Measurements from ENCODE around the gene KLHDC10. TPM values are rescaled to one million over a fixed set of nuclear protein-coding genes. Genes with fewer than 3 reads are reported as not detected.
A peak's percentile ranks its signal among the peaks of the same experiment; 100 is the strongest.
"Not testable (repeated sequence)": the region's sequence is repeated elsewhere in the genome, so short reads cannot be mapped to it uniquely, and the experiment has no call there.

Gene KLHDC10
- polyA plus RNA-seq, 4 donors: 7.0 to 23.3 (median 12.1) TPM

GRCh38 chr7:130114776-130115175 is 44.4 kb downstream of the KLHDC10 start:
- no peak overlapping the region for H3K4me3 ChIP-seq (ENCODE audit: low read depth in 1 of 3, low read length in 3 of 3)
- H3K27me3 ChIP-seq (ENCODE audit: control insufficient read depth in 3 of 3, insufficient read depth in 3 of 3, low read length in 3 of 3): no peaks in the 10 kb centered on the region
- H3K36me3 ChIP-seq (ENCODE audit: control insufficient read depth in 3 of 3, insufficient read depth in 2 of 3, low read depth in 1 of 3, low read length in 3 of 3): peaks cover 0 to 12% (median 5%) of the 10 kb centered on the region in 3 donors
- FAIRE-seq (no peak), DNase-seq (no peak)
- 62 to 93% (median 88%) methylated on average over 2 of the region's 2 CpGs for WGBS, 3 donors
- no peaks in the 10 kb centered on the region for H3K9me3 ChIP-seq (ENCODE audit: control insufficient read depth in 2 of 2, insufficient read depth in 1 of 2, low read depth in 1 of 2, low read length in 1 of 2)
- peaks cover 0 to 24% (median 2%) of the 10 kb centered on the region in 3 donors for H3K4me1 ChIP-seq (ENCODE audit: control insufficient read depth in 3 of 3, insufficient read depth in 2 of 3, low read depth in 1 of 3, low read length in 2 of 3)
- peak overlapping the region in 1 of 3 donors; percentile 27 for H3K27ac ChIP-seq (ENCODE audit: low read depth in 1 of 3, low read length in 2 of 3)

- H3K27me3 ChIP-seq (ENCODE audit: control insufficient read depth in 3 of 3, insufficient read depth in 3 of 3, low read length in 3 of 3): no peaks in the 10 kb centered on the region
- peaks cover 7 to 16% (median 13%) of the 10 kb centered on the region in 3 donors for H3K36me3 ChIP-seq (ENCODE audit: control insufficient read depth in 3 of 3, insufficient read depth in 2 of 3, low read depth in 1 of 3, low read length in 3 of 3)
- WGBS, 3 donors: 49 to 77% (median 61%) methylated on average over 5 of the region's 5 CpGs
- no peak for DNase-seq
- no peak overlapping the region for H3K27ac ChIP-seq (ENCODE audit: low read depth in 1 of 3, low read length in 2 of 3)
- no peaks in the 10 kb centered on the region for H3K9me3 ChIP-seq (ENCODE audit: control insufficient read depth in 2 of 2, insufficient read depth in 1 of 2, low read depth in 1 of 2, low read length in 1 of 2)
- no peak overlapping the region for H3K4me3 ChIP-seq (ENCODE audit: low read depth in 1 of 3, low read length in 3 of 3)
- no peak for FAIRE-seq
- H3K4me1 ChIP-seq (ENCODE audit: control insufficient read depth in 3 of 3, insufficient read depth in 2 of 3, low read depth in 1 of 3, low read length in 2 of 3): peaks cover 0 to 12% (median 0%) of the 10 kb centered on the region in 3 donors
Measured at GRCh38 chr7:130118294-130118693, 48.0 kb downstream of the KLHDC10 start.

GRCh38 chr7:130118801-130119200 is 48.5 kb downstream of the KLHDC10 start:
- DNase-seq: no peak
- Histone ChIP-seq H3K4me1 (ENCODE audit: control insufficient read depth in 3 of 3, insufficient read depth in 2 of 3, low read depth in 1 of 3, low read length in 2 of 3) (peaks cover 0 to 8% (median 0%) of the 10 kb centered on the region in 3 donors), H3K36me3 (ENCODE audit: control insufficient read depth in 3 of 3, insufficient read depth in 2 of 3, low read depth in 1 of 3, low read length in 3 of 3) (peaks cover 7 to 16% (median 13%) of the 10 kb centered on the region in 3 donors), H3K27me3 (ENCODE audit: control insufficient read depth in 3 of 3, insufficient read depth in 3 of 3, low read length in 3 of 3) (no peaks in the 10 kb centered on the region), H3K27ac (ENCODE audit: low read depth in 1 of 3, low read length in 2 of 3) (no peak overlapping the region), H3K9me3 (ENCODE audit: control insufficient read depth in 2 of 2, insufficient read depth in 1 of 2, low read depth in 1 of 2, low read length in 1 of 2) (no peaks in the 10 kb centered on the region), H3K4me3 (ENCODE audit: low read depth in 1 of 3, low read length in 3 of 3) (no peak overlapping the region)
- no peak for FAIRE-seq
- WGBS, 3 donors: 78 to 90% (median 79%) methylated on average over 4 of the region's 4 CpGs

GRCh38 chr7:130123501-130123900 is 53.2 kb downstream of the KLHDC10 start:
- FAIRE-seq (no peak), DNase-seq (peak; percentile 54 to 59)
- peak overlapping the region in 1 of 3 donors; percentile 19 for H3K27ac ChIP-seq (ENCODE audit: low read depth in 1 of 3, low read length in 2 of 3)

GRCh38 chr7:130124711-130125110 is 54.4 kb downstream of the KLHDC10 start:
- FAIRE-seq: no peak
- Histone ChIP-seq H3K27me3 (ENCODE audit: control insufficient read depth in 3 of 3, insufficient read depth in 3 of 3, low read length in 3 of 3) (no peaks in the 10 kb centered on the region), H3K4me1 (ENCODE audit: control insufficient read depth in 3 of 3, insufficient read depth in 2 of 3, low read depth in 1 of 3, low read length in 2 of 3) (peaks cover 0 to 6% (median 2%) of the 10 kb centered on the region in 3 donors), H3K36me3 (ENCODE audit: control insufficient read depth in 3 of 3, insufficient read depth in 2 of 3, low read depth in 1 of 3, low read length in 3 of 3) (peaks cover 8 to 24% (median 21%) of the 10 kb centered on the region in 3 donors), H3K27ac (ENCODE audit: low read depth in 1 of 3, low read length in 2 of 3) (no peak overlapping the region), H3K9me3 (ENCODE audit: control insufficient read depth in 2 of 2, insufficient read depth in 1 of 2, low read depth in 1 of 2, low read length in 1 of 2) (no peaks in the 10 kb centered on the region), H3K4me3 (ENCODE audit: low read depth in 1 of 3, low read length in 3 of 3) (no peak overlapping the region)
- DNase-seq: no peak
- 89 to 93% (median 90%) methylated on average over 2 of the region's 2 CpGs for WGBS, 3 donors

More at GRCh38 chr7:130123501-130123900, 53.2 kb downstream of the KLHDC10 start:
- Histone ChIP-seq H3K4me3 (ENCODE audit: low read depth in 1 of 3, low read length in 3 of 3) (no peak overlapping the region), H3K9me3 (ENCODE audit: control insufficient read depth in 2 of 2, insufficient read depth in 1 of 2, low read depth in 1 of 2, low read length in 1 of 2) (no peaks in the 10 kb centered on the region), H3K27me3 (ENCODE audit: control insufficient read depth in 3 of 3, insufficient read depth in 3 of 3, low read length in 3 of 3) (no peaks in the 10 kb centered on the region), H3K4me1 (ENCODE audit: control insufficient read depth in 3 of 3, insufficient read depth in 2 of 3, low read depth in 1 of 3, low read length in 2 of 3) (peaks cover 0 to 3% (median 2%) of the 10 kb centered on the region in 3 donors), H3K36me3 (ENCODE audit: control insufficient read depth in 3 of 3, insufficient read depth in 2 of 3, low read depth in 1 of 3, low read length in 3 of 3) (peaks cover 8 to 22% (median 18%) of the 10 kb centered on the region in 3 donors)

- not testable (repeated sequence) for H3K27me3 ChIP-seq (ENCODE audit: control insufficient read depth in 3 of 3, insufficient read depth in 3 of 3, low read length in 3 of 3); FAIRE-seq; H3K4me1 ChIP-seq (ENCODE audit: control insufficient read depth in 3 of 3, insufficient read depth in 2 of 3, low read depth in 1 of 3, low read length in 2 of 3); H3K4me3 ChIP-seq (ENCODE audit: low read depth in 1 of 3, low read length in 3 of 3); DNase-seq; H3K9me3 ChIP-seq (ENCODE audit: control insufficient read depth in 2 of 2, insufficient read depth in 1 of 2, low read depth in 1 of 2, low read length in 1 of 2)
- peaks cover 9 to 32% (median 19%) of the 10 kb centered on the region in 3 donors for H3K36me3 ChIP-seq (ENCODE audit: control insufficient read depth in 3 of 3, insufficient read depth in 2 of 3, low read depth in 1 of 3, low read length in 3 of 3)
- 94 to 98% (median 94%) methylated on average over 3 of the region's 3 CpGs for WGBS, 3 donors
- H3K27ac ChIP-seq (ENCODE audit: low read depth in 1 of 3, low read length in 2 of 3): peak overlapping the region in 1 of 3 donors; percentile 4
Measured at GRCh38 chr7:130126840-130127239, 56.5 kb downstream of the KLHDC10 start.

- Histone ChIP-seq H3K27ac (ENCODE audit: low read depth in 1 of 3, low read length in 2 of 3) (peak overlapping the region in 1 of 3 donors; percentile 4), H3K36me3 (ENCODE audit: control insufficient read depth in 3 of 3, insufficient read depth in 2 of 3, low read depth in 1 of 3, low read length in 3 of 3) (peaks cover 9 to 35% (median 17%) of the 10 kb centered on the region in 3 donors), H3K4me3 (ENCODE audit: low read depth in 1 of 3, low read length in 3 of 3) (no peak overlapping the region), H3K9me3 (ENCODE audit: control insufficient read depth in 2 of 2, insufficient read depth in 1 of 2, low read depth in 1 of 2, low read length in 1 of 2) (no peaks in the 10 kb centered on the region), H3K27me3 (ENCODE audit: control insufficient read depth in 3 of 3, insufficient read depth in 3 of 3, low read length in 3 of 3) (no peaks in the 10 kb centered on the region), H3K4me1 (ENCODE audit: control insufficient read depth in 3 of 3, insufficient read depth in 2 of 3, low read depth in 1 of 3, low read length in 2 of 3) (peaks cover 0 to 8% (median 6%) of the 10 kb centered on the region in 3 donors)
- no peak for DNase-seq
- WGBS, 3 donors: 41 to 50% (median 42%) methylated on average over 2 of the region's 2 CpGs
- FAIRE-seq: no peak
Measured at GRCh38 chr7:130127404-130127803, 57.1 kb downstream of the KLHDC10 start.

GRCh38 chr7:130127821-130128317 is 57.5 kb downstream of the KLHDC10 start:
- FAIRE-seq (no peak), DNase-seq (peak in 1 of 2 donors; percentile 70)
- no peaks in the 10 kb centered on the region for H3K9me3 ChIP-seq (ENCODE audit: control insufficient read depth in 2 of 2, insufficient read depth in 1 of 2, low read depth in 1 of 2, low read length in 1 of 2)
- WGBS, 3 donors: 17 to 36% (median 26%) methylated on average over 1 of the region's 1 CpG
- H3K27me3 ChIP-seq (ENCODE audit: control insufficient read depth in 3 of 3, insufficient read depth in 3 of 3, low read length in 3 of 3): no peaks in the 10 kb centered on the region
- peaks cover 9 to 34% (median 13%) of the 10 kb centered on the region in 3 donors for H3K36me3 ChIP-seq (ENCODE audit: control insufficient read depth in 3 of 3, insufficient read depth in 2 of 3, low read depth in 1 of 3, low read length in 3 of 3)
- H3K4me1 ChIP-seq (ENCODE audit: control insufficient read depth in 3 of 3, insufficient read depth in 2 of 3, low read depth in 1 of 3, low read length in 2 of 3): peaks cover 0 to 12% (median 6%) of the 10 kb centered on the region in 3 donors
- no peak overlapping the region for H3K4me3 ChIP-seq (ENCODE audit: low read depth in 1 of 3, low read length in 3 of 3)
- H3K27ac ChIP-seq (ENCODE audit: low read depth in 1 of 3, low read length in 2 of 3): no peak overlapping the region

GRCh38 chr7:130129011-130129411 is 58.7 kb downstream of the KLHDC10 start:
- no peaks in the 10 kb centered on the region for H3K9me3 ChIP-seq (ENCODE audit: control insufficient read depth in 2 of 2, insufficient read depth in 1 of 2, low read depth in 1 of 2, low read length in 1 of 2)
- peaks cover 0 to 18% (median 6%) of the 10 kb centered on the region in 3 donors for H3K4me1 ChIP-seq (ENCODE audit: control insufficient read depth in 3 of 3, insufficient read depth in 2 of 3, low read depth in 1 of 3, low read length in 2 of 3)
- FAIRE-seq (no peak), DNase-seq (no peak)
- WGBS, 3 donors: 75 to 95% (median 87%) methylated on average over 4 of the region's 4 CpGs
- no peaks in the 10 kb centered on the region for H3K27me3 ChIP-seq (ENCODE audit: control insufficient read depth in 3 of 3, insufficient read depth in 3 of 3, low read length in 3 of 3)
- H3K36me3 ChIP-seq (ENCODE audit: control insufficient read depth in 3 of 3, insufficient read depth in 2 of 3, low read depth in 1 of 3, low read length in 3 of 3): peaks cover 9 to 34% (median 12%) of the 10 kb centered on the region in 3 donors
- no peak overlapping the region for H3K4me3 ChIP-seq (ENCODE audit: low read depth in 1 of 3, low read length in 3 of 3)
- H3K27ac ChIP-seq (ENCODE audit: low read depth in 1 of 3, low read length in 2 of 3): no peak overlapping the region
